HG03342 (cell line): ENCODE results near the gene QRFP.
A peak's percentile ranks its signal among the peaks of the same experiment; 100 is the strongest.

Experiments
- ATAC-seq: cut with Tn5 transposase; IDR thresholded peaks from one replicate; pipeline ENCODE4 v1.9.1; 2021; ENCODE audit warnings: mild to moderate bottlenecking, moderate library complexity; ENCODE audit not compliant: unreplicated experiment

QRFP gene

GRCh38 chr9:130896233-130897014 lies at the start of gene QRFP:
TSS of gene QRFP (minus strand) at chr9:130896812. CDS start at chr9:130893838, 2,974 bp downstream.
- ATAC-seq: no peak

DNA sequence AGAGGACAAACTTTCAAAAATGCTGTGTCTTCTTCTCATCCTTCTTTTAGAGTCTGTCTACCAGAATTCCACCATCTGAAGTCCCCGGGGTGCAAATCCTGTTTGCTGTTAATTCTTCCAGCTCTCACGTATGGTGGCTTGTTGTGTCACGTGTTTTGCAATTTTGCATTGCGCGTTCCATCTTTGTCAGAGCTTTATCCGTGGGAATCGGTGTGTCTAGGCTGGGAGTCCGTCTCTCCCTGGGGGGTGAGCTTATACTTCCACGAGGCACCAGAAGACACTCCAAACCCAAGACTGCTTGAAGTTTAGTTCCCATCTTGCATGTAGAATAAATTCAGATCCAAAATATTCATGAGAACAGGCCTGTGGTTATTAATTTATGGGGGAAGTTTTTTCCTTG lies 48.6 kb upstream of the QRFP start:
- no peak for ATAC-seq

DNA sequence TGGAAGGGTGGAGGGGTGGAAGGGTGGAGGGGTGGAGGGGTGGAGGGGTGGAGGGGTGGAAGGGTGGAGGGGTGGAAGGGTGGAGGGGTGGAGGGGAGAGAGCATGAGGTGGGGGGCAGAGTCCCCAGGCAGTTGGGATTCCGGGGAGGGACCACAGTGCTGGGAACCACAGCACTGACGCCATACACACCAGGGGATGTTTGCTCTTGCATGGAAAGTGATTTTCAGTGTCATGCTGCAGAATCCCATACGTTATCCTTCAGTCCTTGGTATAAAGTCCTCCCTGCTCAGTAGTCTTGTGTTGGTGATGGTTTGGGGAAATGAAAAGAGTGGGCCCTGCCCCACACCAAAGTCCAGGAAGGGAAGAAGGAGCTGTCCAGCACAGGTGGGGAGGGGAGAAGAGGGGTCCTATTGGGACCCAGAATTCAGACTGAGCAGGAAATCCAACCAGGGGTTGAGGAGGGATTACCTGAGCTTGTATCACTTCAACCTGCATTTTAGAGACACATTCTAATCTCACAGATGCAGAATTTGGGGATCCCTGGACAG lies 48.0 kb upstream of the QRFP start:
- ATAC-seq: no peak

DNA sequence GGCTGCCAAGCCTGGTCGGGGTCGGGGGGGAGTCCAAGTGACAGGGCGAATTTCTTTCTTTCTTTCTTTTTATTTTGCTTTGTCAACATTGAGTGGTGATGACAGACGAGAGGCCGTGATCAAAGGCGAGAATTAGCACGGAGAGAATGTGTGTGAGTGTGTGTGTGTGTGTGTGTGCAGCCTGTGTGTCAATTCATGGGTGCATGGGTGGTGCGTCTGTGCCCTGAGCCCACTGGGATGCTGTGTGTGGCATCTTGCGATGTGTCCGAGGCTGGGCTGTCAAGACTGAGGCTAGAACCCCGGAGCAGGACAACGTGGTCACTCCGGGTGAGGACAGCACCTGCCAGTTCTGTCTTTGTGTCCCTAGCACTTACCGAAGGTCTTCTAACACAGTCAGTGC lies 47.2 kb upstream of the QRFP start:
- no peak for ATAC-seq

- ATAC-seq: no peak
Observed at GRCh38 chr9:130943221-130943620, 46.6 kb upstream of the QRFP start.

GRCh38 chr9:130942679-130943078 lies 46.1 kb upstream of the QRFP start:
- no peak for ATAC-seq

DNA sequence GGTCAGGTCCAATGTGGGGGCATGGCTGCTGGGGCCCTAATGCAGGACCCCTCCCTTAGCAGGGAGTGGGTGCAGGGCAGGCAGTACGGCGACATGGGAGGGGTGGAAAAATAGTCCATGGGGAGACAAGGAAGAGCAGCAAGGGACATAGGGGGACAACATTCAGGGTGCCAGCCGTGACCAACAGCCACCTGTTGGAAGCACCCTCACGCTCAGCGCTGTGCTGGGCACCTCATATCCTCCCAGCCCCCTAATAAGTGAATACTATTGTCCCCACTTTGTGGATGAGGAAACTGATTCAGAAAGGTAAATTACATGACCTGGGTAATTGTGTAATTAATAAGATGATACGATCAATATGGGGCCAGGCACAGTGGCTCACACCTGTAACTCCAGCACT lies 45.5 kb upstream of the QRFP start:
- ATAC-seq: no peak

DNA sequence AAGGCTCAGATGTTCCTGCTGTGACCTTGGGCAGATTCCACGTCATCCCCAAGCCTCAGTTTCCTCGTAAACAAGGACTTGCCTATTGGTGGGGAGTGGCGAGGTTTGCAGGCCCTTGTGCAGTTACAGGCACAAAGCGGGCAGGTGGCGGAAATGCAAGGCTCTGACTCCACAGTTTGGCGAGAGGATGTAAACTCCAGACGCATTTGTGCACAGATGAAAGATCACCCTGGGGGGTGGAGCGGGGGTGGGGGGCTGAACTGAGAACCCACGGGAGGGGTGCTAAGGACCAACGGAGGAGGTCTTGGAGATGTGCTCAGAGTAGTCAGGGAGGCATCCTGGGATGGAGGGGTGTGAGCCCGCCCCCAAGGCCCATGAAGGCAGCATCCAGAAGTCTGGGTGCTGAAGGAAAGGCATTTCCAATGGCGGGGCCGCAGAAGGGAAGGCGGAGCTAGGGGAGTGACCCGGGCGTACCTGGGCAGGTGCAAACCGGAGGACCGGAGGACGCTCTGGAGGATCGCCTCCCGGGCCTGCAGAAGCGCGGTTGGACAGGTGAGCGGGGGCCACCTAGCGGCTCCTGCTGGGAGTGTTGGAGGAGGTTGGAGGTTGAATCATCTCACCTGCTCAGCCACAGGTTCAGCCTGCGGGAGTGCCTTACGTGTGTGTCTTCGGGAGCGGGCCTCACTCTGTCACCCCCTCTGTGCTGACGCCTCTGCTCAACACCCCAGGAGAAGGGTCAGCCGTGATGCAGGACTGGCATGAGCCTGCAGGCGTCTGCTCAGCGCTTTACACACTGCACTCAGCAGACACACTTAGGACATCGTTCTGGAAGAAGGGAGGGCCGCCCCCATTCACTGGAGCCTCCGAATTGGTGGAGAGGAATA lies 44.3 kb upstream of the QRFP start:
- no peak for ATAC-seq

- ATAC-seq: no peak
Observed at GRCh38 chr9:130940027-130940549, 43.5 kb upstream of the QRFP start.

GRCh38 chr9:130939405-130940026 lies 42.9 kb upstream of the QRFP start:
- ATAC-seq: peak; percentile 6

- peak; percentile 45 for ATAC-seq
Observed at GRCh38 chr9:130938652-130939404, 42.2 kb upstream of the QRFP start, which contains the start of gene FIBCD1. TSS of gene FIBCD1 (minus strand) at chr9:130939247. CDS start at chr9:130938607, 640 bp downstream.

DNA sequence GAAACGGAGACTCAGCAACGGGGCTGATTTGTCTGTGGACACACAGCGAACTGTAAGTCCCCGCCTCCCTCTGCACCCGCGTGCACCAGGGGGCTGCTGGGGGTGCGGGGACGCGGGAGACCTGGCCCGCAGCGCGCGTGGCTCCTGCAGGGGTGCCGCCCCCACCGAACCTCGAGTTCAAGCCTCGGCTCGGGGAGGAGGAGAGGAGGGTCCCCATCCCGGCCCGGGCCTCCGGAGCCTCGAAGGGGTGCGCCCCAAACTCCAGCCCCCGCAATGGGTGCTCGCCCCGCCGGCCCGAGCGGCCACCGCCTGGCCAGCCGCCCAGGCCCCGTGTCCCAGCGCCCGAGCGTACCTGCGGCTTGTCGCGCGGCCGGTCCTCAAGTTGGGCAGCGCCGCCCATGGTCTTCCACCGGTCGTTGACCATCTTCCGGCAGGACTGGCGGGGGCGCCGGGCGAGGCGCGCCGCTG lies 41.6 kb upstream of the QRFP start:
- ATAC-seq: no peak

- ATAC-seq: no peak
Observed at GRCh38 chr9:130937146-130938076, 40.8 kb upstream of the QRFP start.

DNA sequence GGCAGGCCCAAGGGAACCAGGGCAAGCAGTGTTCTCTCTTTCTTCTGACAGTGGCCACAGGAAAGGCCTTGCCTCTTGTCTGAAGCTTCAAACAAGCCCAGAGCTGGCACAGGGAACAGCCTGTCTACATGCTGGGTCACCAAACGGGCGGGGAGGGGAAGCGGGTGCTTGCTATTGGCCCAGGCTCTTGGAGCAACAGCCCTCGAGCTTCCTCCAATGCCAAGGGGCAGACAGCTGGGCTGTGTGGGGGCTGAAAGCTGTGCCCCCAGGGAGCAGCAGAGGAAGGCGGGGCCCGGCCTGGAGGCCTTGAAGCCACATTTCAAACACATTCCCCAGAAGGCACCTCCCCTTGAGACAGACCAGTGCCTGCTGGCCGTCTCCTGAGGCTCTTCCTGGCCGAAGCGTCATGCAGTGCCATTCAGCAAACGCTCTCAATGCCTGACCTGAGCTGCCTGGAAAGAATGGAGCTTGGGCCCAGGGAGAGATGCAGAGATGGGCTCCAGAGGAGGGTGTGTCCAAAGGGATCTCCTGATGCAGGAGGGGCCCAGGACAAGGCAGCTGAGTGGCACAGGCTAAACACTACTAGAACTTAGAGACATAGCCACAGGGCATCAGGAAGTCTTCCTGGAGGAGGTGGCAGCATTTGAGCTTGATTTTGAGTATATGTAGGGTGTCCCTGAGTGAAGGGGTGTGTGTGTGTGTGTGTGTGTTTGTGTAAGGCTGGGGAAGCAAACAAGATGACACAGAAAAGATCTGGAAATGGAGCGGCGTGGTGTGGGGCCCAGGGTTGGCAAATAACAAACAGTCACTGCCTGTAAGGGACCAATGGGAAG lies 39.9 kb upstream of the QRFP start:
- no peak for ATAC-seq

DNA sequence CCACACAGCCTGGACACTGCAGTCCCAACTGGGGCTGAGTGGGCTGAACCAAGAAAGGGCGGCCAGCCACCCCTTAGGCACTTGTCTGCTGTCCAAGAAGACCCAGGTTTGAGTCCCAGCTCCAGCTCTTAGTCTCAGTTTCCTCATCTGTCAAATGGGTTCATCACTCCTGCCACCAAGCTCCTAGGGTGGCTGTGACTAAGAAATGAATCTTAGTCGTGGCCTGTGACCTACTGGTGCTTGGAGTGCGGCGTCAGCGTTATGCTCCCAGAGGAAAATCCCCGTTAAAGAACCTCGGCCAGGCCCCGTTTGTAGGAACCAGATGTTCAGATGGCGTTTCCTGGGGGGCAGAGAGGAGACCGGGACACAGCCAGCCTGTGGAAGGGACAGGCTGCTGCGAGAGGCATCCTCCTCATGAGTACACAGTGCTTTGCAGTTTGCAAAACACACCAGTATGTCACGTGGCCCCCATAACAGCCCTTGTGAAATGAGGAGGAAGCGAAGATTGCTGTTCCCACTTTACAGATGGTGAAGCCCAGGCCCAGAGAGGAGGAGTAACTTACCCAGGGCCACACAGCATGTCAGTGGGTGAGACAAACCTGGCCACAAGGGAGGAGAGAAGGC lies 39.1 kb upstream of the QRFP start:
- ATAC-seq: no peak

GRCh38 chr9:130934702-130935647 lies 38.4 kb upstream of the QRFP start:
- ATAC-seq: no peak

DNA sequence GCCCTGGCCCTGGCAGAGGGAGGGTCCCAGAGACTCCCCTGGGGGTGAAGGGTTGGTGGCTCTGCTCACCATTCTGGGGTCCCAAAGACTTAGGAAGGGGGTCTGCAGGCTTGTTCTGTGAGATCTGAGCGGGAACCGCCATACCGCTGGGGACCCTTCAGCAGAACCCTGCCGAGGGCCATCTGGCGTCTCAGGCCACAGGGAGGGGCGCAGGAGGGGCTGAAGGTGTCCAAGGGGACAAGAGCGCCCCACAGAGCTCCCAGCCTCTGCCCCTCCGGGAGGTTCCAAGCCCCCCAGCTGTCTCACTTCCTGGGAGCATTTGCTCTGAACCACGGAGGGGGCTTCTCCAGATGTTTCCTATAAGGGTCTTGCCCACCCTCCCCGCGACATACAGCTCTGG lies 37.6 kb upstream of the QRFP start:
- no peak for ATAC-seq
